Neural cell (in vitro differentiated cells): ENCODE results near the gene POM121C. TPM values are rescaled to one million over a fixed set of nuclear protein-coding genes. Genes with fewer than 3 reads are reported as not detected.
"Not testable (repeated sequence)": the region's sequence is repeated elsewhere in the genome, so short reads cannot be mapped to it uniquely, and the experiment has no call there.

Source experiments
- H2AFZ ChIP-seq: fragments of 200-600, 300-800 bp; sonication (generic), shearing (Covaris generic); 2 replicates; pipeline ENCODE4 v1.6.0; 2014; ENCODE audit warnings: low read depth, mild to moderate bottlenecking, antibody characterized with exemption, low read length, moderate library complexity
- H3F3A ChIP-seq: fragments of 200-600 bp; shearing (Covaris generic); 2 replicates; pipeline ENCODE4 v1.6.1; 2016; ENCODE audit warnings: mild to moderate bottlenecking, moderate library complexity, mixed read lengths, antibody characterized with exemption, low read length; ENCODE audit not compliant: insufficient read depth, poor library complexity, severe bottlenecking
- H3K27ac ChIP-seq: fragments of 200-600, 300-800 bp; sonication (generic), shearing (Covaris generic); 2 replicates; pipeline ENCODE4 v1.5.1; 2014; ENCODE audit warnings: mild to moderate bottlenecking, low read length, moderate library complexity
- H3K27me3 ChIP-seq: fragments of 300-800, 200-600 bp; sonication (generic), shearing (Covaris generic); 2 replicates; pipeline ENCODE4 v1.6.0; 2014; ENCODE audit warnings: mild to moderate bottlenecking, low read depth, low read length, moderate library complexity; ENCODE audit not compliant: insufficient read depth
- H3K36me3 ChIP-seq: fragments of 300-800, 200-600 bp; sonication (generic), shearing (Covaris generic); 2 replicates; pipeline ENCODE4 v1.5.1; 2014; ENCODE audit warnings: mild to moderate bottlenecking, antibody characterized with exemption, low read length, moderate library complexity; ENCODE audit not compliant: insufficient read depth
- H3K4me2 ChIP-seq: fragments of 300-800, 200-600 bp; sonication (generic), shearing (Covaris generic); 2 replicates; pipeline ENCODE4 v1.6.0; 2014; ENCODE audit warnings: mild to moderate bottlenecking, low read length
- H3K4me3 ChIP-seq: fragments of 300-800, 200-600 bp; sonication (generic), shearing (Covaris generic); 2 replicates; pipeline ENCODE4 v1.5.1; 2014; ENCODE audit warnings: mild to moderate bottlenecking, low read length, moderate library complexity
- H3K79me2 ChIP-seq: fragments of 200-600 bp; shearing (Covaris generic); replicated peaks from 2 replicates; pipeline ENCODE4 v1.6.0; 2014; ENCODE audit warnings: mild to moderate bottlenecking, low read length, moderate library complexity; ENCODE audit not compliant: insufficient read depth
- H3K9ac ChIP-seq: fragments of 300-800, 200-600 bp; sonication (generic), shearing (Covaris generic); 2 replicates; pipeline ENCODE4 v1.6.1; 2016; ENCODE audit warnings: mild to moderate bottlenecking, low read length, mixed read lengths
- H3K9me2 ChIP-seq: fragments of 200-600 bp; shearing (Covaris generic); 2 replicates; pipeline ENCODE4 v1.6.1; 2016; ENCODE audit warnings: mild to moderate bottlenecking, low read length, mixed read lengths; ENCODE audit not compliant: insufficient read depth
- H3K9me3 ChIP-seq: fragments of 200-600, 300-800 bp; sonication (generic), shearing (Covaris generic); 2 replicates; pipeline ENCODE4 v1.6.1; 2016; ENCODE audit warnings: mild to moderate bottlenecking, mixed run types, low read length, moderate library complexity, mixed read lengths
- H4K20me1 ChIP-seq: fragments of 200-600 bp; shearing (Covaris generic); 2 replicates; pipeline ENCODE4 v1.6.1; 2016; ENCODE audit warnings: mild to moderate bottlenecking, mixed run types; ENCODE audit not compliant: insufficient read depth
- polyA plus RNA-seq: library from polyadenylated mRNA; depleted of rRNA; stranded (reverse); fragments of >200 nt; gene quantifications from 2 replicates; pipeline ENCODE4 v1.2.3, GENCODE V29; 2014

The POM121C gene
- polyA plus RNA-seq, 1 donor from 2014 or later, result 6.6 TPM

DNA sequence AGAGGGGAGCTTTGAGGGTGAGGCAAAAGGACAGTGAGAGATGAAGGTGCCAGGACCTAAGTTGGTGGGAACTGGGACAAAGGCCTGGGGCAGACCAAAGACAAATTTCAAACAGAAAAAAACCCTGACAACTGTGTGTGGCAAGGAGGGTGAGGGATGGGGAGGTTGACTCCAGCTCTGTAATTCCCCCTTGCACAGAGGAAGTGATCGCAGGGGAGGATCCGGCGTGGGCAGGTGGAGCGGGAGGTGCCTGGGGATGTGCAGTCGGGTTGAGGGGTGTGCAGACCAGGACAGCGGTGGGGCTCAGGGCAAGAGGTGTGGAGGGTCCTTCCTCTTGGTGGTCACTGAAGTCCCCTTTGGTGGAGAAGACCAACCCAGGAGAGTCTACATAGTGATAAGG lies 85.5 kb downstream of the POM121C start:
- H3K9me3 ChIP-seq, H3K27me3 ChIP-seq, H3K4me3 ChIP-seq, H3K27ac ChIP-seq, H2AFZ ChIP-seq, H3K9ac ChIP-seq, H3K4me2 ChIP-seq, H3K36me3 ChIP-seq, H3K79me2 ChIP-seq, H3F3A ChIP-seq, H4K20me1 ChIP-seq, H3K9me2 ChIP-seq: not testable (repeated sequence)

DNA sequence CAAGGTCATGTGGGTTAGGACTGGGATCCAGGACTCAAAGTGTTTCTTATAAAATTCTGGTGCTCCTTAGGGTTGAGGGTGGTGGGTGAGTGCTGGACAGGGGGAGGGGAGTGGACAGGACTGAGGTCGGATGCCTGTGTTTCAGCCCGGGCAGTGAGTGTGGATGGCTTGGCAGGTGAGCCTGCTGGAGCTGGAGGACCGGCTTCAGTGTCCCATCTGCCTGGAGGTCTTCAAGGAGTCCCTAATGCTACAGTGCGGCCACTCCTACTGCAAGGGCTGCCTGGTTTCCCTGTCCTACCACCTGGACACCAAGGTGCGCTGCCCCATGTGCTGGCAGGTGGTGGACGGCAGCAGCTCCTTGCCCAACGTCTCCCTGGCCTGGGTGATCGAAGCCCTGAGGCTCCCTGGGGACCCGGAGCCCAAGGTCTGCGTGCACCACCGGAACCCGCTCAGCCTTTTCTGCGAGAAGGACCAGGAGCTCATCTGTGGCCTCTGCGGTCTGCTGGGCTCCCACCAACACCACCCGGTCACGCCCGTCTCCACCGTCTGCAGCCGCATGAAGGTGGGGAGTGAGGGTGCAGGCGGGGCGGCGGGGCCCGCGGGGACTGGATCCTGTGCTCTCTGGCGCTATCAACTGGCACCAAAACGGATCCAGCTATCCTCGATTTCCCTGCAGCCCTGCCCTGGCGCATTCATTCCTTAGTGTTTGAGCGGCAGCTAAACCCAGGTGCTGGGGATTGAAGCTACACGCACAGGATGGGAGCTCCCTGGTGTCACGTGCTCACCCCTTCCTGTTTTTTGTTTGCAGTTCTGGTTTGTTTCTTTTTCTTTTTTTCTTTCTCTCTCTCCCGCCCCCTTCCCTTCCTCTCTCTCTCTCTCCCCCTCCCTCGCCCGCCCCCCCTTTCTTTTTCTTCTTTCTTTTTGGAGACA lies 87.1 kb downstream of the POM121C start:
- not testable (repeated sequence) for H3K4me3 ChIP-seq, H3K9ac ChIP-seq, H3K4me2 ChIP-seq, H4K20me1 ChIP-seq, H2AFZ ChIP-seq, H3K79me2 ChIP-seq, H3K27me3 ChIP-seq, H3K36me3 ChIP-seq, H3K9me3 ChIP-seq, H3K9me2 ChIP-seq, H3F3A ChIP-seq, H3K27ac ChIP-seq

DNA sequence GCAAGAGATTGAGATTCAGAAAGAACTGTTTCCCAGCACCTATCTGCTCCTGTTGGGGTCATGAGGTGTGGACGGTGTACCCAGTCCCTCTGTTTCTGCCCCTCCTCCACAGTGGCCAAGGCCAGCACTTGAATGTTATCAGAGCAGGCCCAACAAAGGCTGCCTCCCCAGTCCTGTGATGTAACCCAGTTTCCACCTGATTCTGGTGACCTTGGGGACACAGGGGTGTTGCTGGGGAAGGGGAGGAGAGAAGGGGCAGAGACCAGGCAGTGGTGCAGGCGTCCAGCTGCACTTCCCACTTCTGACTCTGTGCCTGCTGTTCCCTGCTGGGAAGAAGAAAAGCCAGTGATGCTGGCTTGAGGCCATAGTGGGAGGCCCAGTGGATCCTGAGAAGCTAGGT lies 88.2 kb downstream of the POM121C start:
- H3K79me2 ChIP-seq, H3K27me3 ChIP-seq, H3F3A ChIP-seq, H2AFZ ChIP-seq, H3K9me2 ChIP-seq, H3K4me3 ChIP-seq, H3K4me2 ChIP-seq, H3K9ac ChIP-seq, H3K27ac ChIP-seq, H4K20me1 ChIP-seq, H3K36me3 ChIP-seq, H3K9me3 ChIP-seq: not testable (repeated sequence)

DNA sequence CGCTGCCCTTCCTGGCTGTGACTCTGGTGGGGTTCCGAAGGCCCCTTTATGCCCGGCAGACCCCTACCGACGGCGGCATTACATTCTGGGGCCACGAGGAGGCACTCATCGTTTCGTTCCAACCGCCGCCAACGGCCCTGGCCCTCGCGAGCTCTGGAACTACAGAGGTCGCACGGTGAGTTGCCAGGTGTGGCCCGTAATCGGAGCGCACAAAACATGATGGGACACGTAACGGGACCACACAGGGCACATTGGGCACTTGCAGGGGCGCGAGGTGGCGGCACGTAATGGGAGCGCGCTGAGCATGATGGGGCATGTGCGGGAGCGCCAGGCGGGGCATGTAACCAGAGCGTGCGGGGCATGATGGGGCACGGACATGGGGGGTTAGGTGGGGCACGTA lies 90.8 kb downstream of the POM121C start, which contains the start of gene TRIM73:
Gene TRIM73, plus strand, starts transcription at position 301 of the 400 bp plus-strand sequence. CDS start 3,305 bp downstream, outside the sequence.
- not testable (repeated sequence) for H4K20me1 ChIP-seq, H3K27me3 ChIP-seq, H3K36me3 ChIP-seq, H2AFZ ChIP-seq, H3K9ac ChIP-seq, H3K9me2 ChIP-seq, H3K4me2 ChIP-seq, H3F3A ChIP-seq, H3K79me2 ChIP-seq, H3K9me3 ChIP-seq, H3K27ac ChIP-seq, H3K4me3 ChIP-seq

DNA sequence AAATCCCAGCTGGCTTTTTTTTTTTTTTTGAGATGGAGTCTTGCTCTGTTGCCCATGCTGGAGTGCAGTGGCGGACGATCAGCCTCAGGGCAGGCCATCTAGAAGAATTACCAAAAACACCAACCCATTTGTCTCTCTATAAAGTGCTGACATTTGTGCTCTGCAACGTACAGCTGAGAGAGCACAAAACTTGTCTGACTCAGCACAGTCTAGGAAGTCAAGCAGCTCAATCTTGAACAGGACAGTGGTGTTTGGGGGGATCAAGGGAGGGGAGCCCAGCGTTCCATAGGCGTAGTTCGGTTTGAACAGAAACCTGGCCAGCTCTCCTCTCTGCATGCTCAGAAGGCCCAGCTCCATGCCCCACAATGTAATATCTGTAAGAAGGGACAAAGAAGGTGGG lies 92.9 kb downstream of the POM121C start:
- not testable (repeated sequence) for H3K9ac ChIP-seq, H3K27me3 ChIP-seq, H3K4me3 ChIP-seq, H3F3A ChIP-seq, H4K20me1 ChIP-seq, H3K9me2 ChIP-seq, H3K36me3 ChIP-seq, H3K27ac ChIP-seq, H3K4me2 ChIP-seq, H2AFZ ChIP-seq, H3K79me2 ChIP-seq, H3K9me3 ChIP-seq

DNA sequence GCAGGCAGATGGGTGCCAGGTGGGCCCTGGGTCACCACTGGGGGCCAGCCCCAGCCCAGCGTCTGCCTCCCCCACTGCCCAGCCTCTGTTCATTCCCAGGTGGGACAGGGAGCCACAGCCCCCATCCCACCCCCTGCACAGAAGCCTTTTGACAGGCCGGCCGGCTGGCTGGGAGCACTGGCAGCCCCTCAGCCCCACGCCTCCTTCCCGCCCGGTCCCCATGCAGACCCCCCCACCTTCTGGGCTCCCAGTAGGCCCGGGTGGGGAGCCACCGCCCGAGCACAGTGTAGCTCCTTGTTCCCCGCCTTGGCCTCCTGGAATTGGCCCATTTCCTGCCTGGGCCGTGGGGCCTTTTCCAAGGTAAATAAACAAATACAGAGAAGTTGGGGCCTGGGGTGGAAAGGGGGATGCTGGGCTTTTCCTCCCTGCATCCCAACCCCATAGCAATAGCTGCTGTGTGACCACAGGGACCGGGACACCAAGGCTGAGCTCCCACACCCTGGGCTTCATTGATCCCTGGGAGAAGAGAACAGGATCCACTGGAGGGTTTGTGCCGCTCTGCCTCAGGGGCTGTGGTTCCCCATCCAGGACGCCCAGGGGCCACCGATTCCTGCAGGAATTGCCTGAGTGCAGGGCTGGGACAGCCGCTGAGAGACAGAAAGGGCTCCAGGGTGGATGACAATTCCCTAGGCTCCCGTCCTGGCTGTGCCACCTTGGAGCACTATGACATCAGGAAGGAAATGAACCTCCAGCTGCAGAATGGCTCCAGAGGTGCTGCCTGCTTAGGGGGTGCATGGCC lies 111.4 kb downstream of the POM121C start:
- H3K27ac ChIP-seq, H2AFZ ChIP-seq, H3K4me2 ChIP-seq, H3K79me2 ChIP-seq, H3K9me2 ChIP-seq, H3K36me3 ChIP-seq, H3K9me3 ChIP-seq, H3F3A ChIP-seq, H3K4me3 ChIP-seq, H3K9ac ChIP-seq, H4K20me1 ChIP-seq, H3K27me3 ChIP-seq: not testable (repeated sequence)

DNA sequence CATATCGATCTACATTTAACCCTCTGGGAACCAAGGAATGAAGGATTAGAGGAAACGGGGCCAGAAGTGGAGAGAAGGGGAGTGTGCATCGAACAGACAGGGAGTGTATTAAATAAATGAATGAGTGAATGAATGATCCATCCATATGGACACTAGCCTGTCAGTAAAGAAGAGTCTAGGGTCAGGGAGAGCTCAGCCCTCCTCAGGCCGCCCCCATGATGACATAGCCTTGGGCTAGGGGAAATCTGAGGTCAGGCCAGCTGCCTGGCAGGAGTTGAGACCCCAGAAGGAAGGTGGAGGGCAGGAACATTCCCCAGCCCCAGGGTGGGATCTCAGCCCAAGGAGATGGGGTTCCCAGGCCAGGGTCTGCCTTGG lies 112.0 kb downstream of the POM121C start:
- not testable (repeated sequence) for H4K20me1 ChIP-seq, H3K9me2 ChIP-seq, H3K27ac ChIP-seq, H3K4me2 ChIP-seq, H3K27me3 ChIP-seq, H3K4me3 ChIP-seq, H3K79me2 ChIP-seq, H2AFZ ChIP-seq, H3K9ac ChIP-seq, H3K36me3 ChIP-seq, H3F3A ChIP-seq, H3K9me3 ChIP-seq

DNA sequence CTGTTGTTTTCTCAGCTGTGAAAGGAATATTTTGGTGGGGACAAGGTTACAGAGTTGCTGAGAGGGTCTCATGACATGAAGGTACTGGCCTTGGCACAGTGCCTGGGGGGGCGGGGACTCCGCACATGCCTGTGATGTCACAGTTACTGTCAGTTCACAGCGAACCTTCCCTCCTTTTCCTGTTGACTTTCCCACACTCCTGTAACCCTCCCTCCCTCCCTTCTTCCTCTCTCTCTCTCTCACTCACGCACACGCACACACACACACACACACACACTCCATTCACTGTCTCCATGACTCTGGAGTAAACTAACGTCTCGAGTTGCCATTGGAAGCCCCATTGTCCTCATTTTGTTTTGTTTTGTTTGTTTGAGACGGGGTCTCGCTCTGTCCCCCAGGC lies 118.8 kb downstream of the POM121C start:
- not testable (repeated sequence) for H3K9me2 ChIP-seq, H2AFZ ChIP-seq, H4K20me1 ChIP-seq, H3F3A ChIP-seq, H3K36me3 ChIP-seq, H3K9ac ChIP-seq, H3K27ac ChIP-seq, H3K9me3 ChIP-seq, H3K79me2 ChIP-seq, H3K27me3 ChIP-seq, H3K4me2 ChIP-seq, H3K4me3 ChIP-seq
